HEK293 (cell line): ENCODE measurements around the gene SYNDIG1.

Experiments used
- GLI4 ChIP-seq: fragments of 450-650 bp; formaldehyde crosslinking; IDR thresholded peaks from 2 replicates; pipeline ENCODE4 v1.5.1; 2016; ENCODE audit warnings: missing biosample characterization, missing genetic modification characterization
- SALL2 ChIP-seq: fragments of 450-650 bp; formaldehyde crosslinking; IDR thresholded peaks from 2 replicates; pipeline ENCODE4 v1.5.0; 2017; ENCODE audit warnings: missing biosample characterization, mild to moderate bottlenecking, missing genetic modification characterization, borderline replicate concordance
- ZNF248 ChIP-seq: fragments of 450-650 bp; formaldehyde crosslinking; IDR thresholded peaks from 2 replicates; pipeline ENCODE4 v1.5.1; 2017; ENCODE audit warnings: missing biosample characterization, missing genetic modification characterization
- ZNF274 ChIP-seq, 2 experiments: fragments of 200-500 bp in 1 of 2; fragments of 450-650 bp in 1 of 2; sonication (Bioruptor generic) in 1 of 2; formaldehyde crosslinking in 1 of 2; IDR thresholded peaks; 2 replicates each; pipeline versions ENCODE4 v1.5.1 to v1.6.1; 2014 to 2016; ENCODE audit warnings: borderline replicate concordance in 1 of 2, inconsistent platforms in 1 of 2, low read length in 1 of 2, missing biosample characterization in 1 of 2, missing genetic modification characterization in 1 of 2
- TF ChIP-seq, protein P1 (sequence below): fragments of 450-650 bp; formaldehyde crosslinking; IDR thresholded peaks from 2 replicates; pipeline ENCODE4 v1.5.1; 2017; ENCODE audit warnings: missing biosample characterization, missing genetic modification characterization
- TF ChIP-seq, protein P2 (sequence below): sonication (generic); formaldehyde crosslinking; IDR thresholded peaks from 2 replicates; pipeline ENCODE4 v1.8.1; 2022; ENCODE audit warnings: mild to moderate bottlenecking, moderate library complexity, missing genetic modification reagents
- TF ChIP-seq, protein P3 (sequence below): fragments of 450-650 bp; formaldehyde crosslinking; IDR thresholded peaks from 2 replicates; pipeline ENCODE4 v1.5.1; 2016; ENCODE audit warnings: missing biosample characterization, missing genetic modification characterization
- TF ChIP-seq, protein P4 (sequence below): fragments of 450-650 bp; formaldehyde crosslinking; IDR thresholded peaks from 2 replicates; pipeline ENCODE4 v1.5.1; 2016; ENCODE audit warnings: missing biosample characterization, missing genetic modification characterization
- TF ChIP-seq, protein P5 (sequence below): fragments of 450-650 bp; IDR thresholded peaks from 2 replicates; pipeline ENCODE4 v1.5.1; 2018; ENCODE audit warnings: missing biosample characterization, missing genetic modification characterization

DNA sequence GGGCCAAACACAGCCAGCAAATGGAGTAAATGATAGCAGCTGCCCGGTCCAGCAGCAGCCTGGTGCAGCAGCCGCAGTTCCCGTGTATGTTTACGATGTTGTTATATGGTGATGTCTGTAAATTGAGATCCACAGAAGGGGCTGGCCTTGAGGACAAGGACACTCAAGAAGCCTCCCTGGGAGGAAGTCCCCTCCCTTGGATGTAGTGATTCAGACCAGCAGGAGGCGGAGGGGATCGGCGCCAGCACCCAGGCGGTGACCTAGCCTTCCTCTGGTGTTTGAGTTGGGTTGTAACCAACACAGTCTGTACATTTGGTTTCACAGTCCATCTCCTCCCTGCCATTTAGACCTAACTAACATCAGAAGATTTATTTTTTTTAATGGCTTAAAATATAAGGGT, 187.8 kb downstream of the SYNDIG1 start:
- TF ChIP-seq, protein P1, sequence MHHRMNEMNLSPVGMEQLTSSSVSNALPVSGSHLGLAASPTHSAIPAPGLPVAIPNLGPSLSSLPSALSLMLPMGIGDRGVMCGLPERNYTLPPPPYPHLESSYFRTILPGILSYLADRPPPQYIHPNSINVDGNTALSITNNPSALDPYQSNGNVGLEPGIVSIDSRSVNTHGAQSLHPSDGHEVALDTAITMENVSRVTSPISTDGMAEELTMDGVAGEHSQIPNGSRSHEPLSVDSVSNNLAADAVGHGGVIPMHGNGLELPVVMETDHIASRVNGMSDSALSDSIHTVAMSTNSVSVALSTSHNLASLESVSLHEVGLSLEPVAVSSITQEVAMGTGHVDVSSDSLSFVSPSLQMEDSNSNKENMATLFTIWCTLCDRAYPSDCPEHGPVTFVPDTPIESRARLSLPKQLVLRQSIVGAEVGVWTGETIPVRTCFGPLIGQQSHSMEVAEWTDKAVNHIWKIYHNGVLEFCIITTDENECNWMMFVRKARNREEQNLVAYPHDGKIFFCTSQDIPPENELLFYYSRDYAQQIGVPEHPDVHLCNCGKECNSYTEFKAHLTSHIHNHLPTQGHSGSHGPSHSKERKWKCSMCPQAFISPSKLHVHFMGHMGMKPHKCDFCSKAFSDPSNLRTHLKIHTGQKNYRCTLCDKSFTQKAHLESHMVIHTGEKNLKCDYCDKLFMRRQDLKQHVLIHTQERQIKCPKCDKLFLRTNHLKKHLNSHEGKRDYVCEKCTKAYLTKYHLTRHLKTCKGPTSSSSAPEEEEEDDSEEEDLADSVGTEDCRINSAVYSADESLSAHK, result no peak
- TF ChIP-seq, protein P2, sequence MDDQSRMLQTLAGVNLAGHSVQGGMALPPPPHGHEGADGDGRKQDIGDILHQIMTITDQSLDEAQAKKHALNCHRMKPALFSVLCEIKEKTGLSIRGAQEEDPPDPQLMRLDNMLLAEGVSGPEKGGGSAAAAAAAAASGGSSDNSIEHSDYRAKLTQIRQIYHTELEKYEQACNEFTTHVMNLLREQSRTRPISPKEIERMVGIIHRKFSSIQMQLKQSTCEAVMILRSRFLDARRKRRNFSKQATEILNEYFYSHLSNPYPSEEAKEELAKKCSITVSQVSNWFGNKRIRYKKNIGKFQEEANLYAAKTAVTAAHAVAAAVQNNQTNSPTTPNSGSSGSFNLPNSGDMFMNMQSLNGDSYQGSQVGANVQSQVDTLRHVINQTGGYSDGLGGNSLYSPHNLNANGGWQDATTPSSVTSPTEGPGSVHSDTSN (CRISPR knock-in tag), result no peak
- TF ChIP-seq, protein P3, sequence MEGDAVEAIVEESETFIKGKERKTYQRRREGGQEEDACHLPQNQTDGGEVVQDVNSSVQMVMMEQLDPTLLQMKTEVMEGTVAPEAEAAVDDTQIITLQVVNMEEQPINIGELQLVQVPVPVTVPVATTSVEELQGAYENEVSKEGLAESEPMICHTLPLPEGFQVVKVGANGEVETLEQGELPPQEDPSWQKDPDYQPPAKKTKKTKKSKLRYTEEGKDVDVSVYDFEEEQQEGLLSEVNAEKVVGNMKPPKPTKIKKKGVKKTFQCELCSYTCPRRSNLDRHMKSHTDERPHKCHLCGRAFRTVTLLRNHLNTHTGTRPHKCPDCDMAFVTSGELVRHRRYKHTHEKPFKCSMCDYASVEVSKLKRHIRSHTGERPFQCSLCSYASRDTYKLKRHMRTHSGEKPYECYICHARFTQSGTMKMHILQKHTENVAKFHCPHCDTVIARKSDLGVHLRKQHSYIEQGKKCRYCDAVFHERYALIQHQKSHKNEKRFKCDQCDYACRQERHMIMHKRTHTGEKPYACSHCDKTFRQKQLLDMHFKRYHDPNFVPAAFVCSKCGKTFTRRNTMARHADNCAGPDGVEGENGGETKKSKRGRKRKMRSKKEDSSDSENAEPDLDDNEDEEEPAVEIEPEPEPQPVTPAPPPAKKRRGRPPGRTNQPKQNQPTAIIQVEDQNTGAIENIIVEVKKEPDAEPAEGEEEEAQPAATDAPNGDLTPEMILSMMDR (tag by site-specific recombination), result no peak
- TF ChIP-seq GLI4 (tag by site-specific recombination), result no peak
- no peak for TF ChIP-seq SALL2 (tag by site-specific recombination)
- TF ChIP-seq, protein P4, sequence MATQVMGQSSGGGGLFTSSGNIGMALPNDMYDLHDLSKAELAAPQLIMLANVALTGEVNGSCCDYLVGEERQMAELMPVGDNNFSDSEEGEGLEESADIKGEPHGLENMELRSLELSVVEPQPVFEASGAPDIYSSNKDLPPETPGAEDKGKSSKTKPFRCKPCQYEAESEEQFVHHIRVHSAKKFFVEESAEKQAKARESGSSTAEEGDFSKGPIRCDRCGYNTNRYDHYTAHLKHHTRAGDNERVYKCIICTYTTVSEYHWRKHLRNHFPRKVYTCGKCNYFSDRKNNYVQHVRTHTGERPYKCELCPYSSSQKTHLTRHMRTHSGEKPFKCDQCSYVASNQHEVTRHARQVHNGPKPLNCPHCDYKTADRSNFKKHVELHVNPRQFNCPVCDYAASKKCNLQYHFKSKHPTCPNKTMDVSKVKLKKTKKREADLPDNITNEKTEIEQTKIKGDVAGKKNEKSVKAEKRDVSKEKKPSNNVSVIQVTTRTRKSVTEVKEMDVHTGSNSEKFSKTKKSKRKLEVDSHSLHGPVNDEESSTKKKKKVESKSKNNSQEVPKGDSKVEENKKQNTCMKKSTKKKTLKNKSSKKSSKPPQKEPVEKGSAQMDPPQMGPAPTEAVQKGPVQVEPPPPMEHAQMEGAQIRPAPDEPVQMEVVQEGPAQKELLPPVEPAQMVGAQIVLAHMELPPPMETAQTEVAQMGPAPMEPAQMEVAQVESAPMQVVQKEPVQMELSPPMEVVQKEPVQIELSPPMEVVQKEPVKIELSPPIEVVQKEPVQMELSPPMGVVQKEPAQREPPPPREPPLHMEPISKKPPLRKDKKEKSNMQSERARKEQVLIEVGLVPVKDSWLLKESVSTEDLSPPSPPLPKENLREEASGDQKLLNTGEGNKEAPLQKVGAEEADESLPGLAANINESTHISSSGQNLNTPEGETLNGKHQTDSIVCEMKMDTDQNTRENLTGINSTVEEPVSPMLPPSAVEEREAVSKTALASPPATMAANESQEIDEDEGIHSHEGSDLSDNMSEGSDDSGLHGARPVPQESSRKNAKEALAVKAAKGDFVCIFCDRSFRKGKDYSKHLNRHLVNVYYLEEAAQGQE (tag by site-specific recombination), result no peak
- no peak for TF ChIP-seq ZNF248
- TF ChIP-seq, protein P5, sequence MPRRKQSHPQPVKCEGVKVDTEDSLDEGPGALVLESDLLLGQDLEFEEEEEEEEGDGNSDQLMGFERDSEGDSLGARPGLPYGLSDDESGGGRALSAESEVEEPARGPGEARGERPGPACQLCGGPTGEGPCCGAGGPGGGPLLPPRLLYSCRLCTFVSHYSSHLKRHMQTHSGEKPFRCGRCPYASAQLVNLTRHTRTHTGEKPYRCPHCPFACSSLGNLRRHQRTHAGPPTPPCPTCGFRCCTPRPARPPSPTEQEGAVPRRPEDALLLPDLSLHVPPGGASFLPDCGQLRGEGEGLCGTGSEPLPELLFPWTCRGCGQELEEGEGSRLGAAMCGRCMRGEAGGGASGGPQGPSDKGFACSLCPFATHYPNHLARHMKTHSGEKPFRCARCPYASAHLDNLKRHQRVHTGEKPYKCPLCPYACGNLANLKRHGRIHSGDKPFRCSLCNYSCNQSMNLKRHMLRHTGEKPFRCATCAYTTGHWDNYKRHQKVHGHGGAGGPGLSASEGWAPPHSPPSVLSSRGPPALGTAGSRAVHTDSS (tag by site-specific recombination), result no peak
- TF ChIP-seq ZNF274 (IDR thresholded peaks at IDR 0.05; ENCODE audit: low read length), result no peak
- no peak for TF ChIP-seq ZNF274 (tag by site-specific recombination; IDR thresholded peaks at IDR 0.05; ENCODE audit: borderline replicate concordance)
